ENCODE data around the gene TUBB. TPM values are rescaled to one million over a fixed set of nuclear protein-coding genes. Genes with fewer than 3 reads are reported as not detected.
A peak's percentile ranks its signal among the peaks of the same experiment; 100 is the strongest.

The TUBB gene
- polyA plus RNA-seq, 2 donors, result 142 to 313 TPM

DNA sequence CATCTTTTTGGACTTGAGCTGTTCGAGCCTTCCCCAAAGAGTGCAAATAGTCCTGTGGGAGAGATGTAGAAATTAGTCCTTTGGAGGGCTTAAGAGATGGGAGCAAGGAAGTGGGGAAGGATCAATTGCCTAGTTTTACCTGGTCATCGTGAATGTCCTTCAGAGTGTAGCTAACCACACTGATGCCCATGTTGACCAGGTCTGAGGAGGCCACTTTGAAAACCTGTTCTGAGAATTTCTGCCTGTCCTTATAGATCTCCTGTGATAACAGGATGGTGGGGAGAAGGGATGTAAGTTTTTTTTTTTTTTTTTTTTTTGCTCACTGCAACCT, 20.4 kb downstream of the TUBB start:
- Histone ChIP-seq H3K27ac (ENCODE audit: low read depth in 2 of 2, low read length in 1 of 2) (no peak overlapping the region), H3K27me3 (ENCODE audit: control insufficient read depth in 1 of 2, insufficient read depth in 2 of 2, low read length in 2 of 2) (no peaks in the 10 kb centered on the region), H3K4me1 (ENCODE audit: control insufficient read depth in 2 of 2, insufficient read depth in 2 of 2, low read length in 1 of 2) (peaks cover 2 to 20% of the 10 kb centered on the region in 2 donors), H3K4me3 (ENCODE audit: low read depth in 1 of 2, low read length in 2 of 2) (no peak overlapping the region), H3K36me3 (ENCODE audit: control insufficient read depth in 2 of 2, insufficient read depth in 2 of 2, low read length in 1 of 2) (peaks cover 5 to 23% of the 10 kb centered on the region in 2 donors), H3K9me3 (ENCODE audit: control insufficient read depth in 2 of 2, insufficient read depth in 1 of 2, low read depth in 1 of 2, low read length in 1 of 2) (no peaks in the 10 kb centered on the region)
- 86 to 92% methylated on average over 2 of the region's 2 CpGs for WGBS, 2 donors

- H3K4me1 ChIP-seq (ENCODE audit: control insufficient read depth in 2 of 2, insufficient read depth in 2 of 2, low read length in 1 of 2), result peaks cover 2 to 20% of the 10 kb centered on the region in 2 donors
These were observed 21.1 kb downstream of the TUBB start for GRCh38 chr6:30741063-30741779.

DNA sequence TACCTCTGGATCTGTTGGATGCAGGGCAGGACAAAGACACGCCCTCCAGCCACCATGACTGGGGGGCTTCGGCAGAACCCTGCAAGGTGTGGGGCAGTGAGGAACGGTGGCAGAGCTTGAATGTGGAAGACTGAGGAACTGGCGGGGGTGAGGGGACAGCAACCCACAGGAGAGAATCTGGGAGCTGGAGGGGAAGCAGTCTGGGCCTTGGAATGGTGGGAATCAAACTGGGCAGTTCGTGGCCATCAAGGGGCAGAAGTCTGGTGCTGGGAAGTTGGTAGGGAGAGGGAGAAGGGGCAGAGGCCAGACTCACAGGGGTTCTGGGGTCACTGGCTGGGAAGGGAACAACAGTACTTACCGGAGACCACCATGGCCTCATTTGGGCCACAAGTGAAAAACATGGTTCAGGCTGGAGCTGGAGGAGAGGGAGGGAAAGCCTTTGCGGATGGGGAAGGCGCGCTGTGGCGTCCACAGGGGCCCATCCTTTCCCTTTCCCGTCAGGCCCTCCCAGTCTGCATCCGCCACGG, 21.7 kb downstream of the TUBB start:
- peaks cover 2 to 19% of the 10 kb centered on the region in 2 donors for H3K4me1 ChIP-seq (ENCODE audit: control insufficient read depth in 2 of 2, insufficient read depth in 2 of 2, low read length in 1 of 2)
- 6 to 8% methylated on average over 12 to 13 of the region's 13 CpGs for WGBS, 2 donors
- peaks cover 5 to 19% of the 10 kb centered on the region in 2 donors for H3K36me3 ChIP-seq (ENCODE audit: control insufficient read depth in 2 of 2, insufficient read depth in 2 of 2, low read length in 1 of 2)

More at GRCh38 chr6:30741063-30741779, 21.1 kb downstream of the TUBB start:
- WGBS, 2 donors, result 69 to 71% methylated on average over 8 of the region's 8 CpGs
- H3K4me3 ChIP-seq (ENCODE audit: low read depth in 1 of 2, low read length in 2 of 2), result peak overlapping the region; percentile 67 to 94
- H3K9me3 ChIP-seq (ENCODE audit: control insufficient read depth in 2 of 2, insufficient read depth in 1 of 2, low read depth in 1 of 2, low read length in 1 of 2), result no peaks in the 10 kb centered on the region
- H3K36me3 ChIP-seq (ENCODE audit: control insufficient read depth in 2 of 2, insufficient read depth in 2 of 2, low read length in 1 of 2), result peaks cover 5 to 20% of the 10 kb centered on the region in 2 donors
- no peaks in the 10 kb centered on the region for H3K27me3 ChIP-seq (ENCODE audit: control insufficient read depth in 1 of 2, insufficient read depth in 2 of 2, low read length in 2 of 2)
- peak overlapping the region; percentile 84 to 96 for H3K27ac ChIP-seq (ENCODE audit: low read depth in 2 of 2, low read length in 1 of 2)

DNA sequence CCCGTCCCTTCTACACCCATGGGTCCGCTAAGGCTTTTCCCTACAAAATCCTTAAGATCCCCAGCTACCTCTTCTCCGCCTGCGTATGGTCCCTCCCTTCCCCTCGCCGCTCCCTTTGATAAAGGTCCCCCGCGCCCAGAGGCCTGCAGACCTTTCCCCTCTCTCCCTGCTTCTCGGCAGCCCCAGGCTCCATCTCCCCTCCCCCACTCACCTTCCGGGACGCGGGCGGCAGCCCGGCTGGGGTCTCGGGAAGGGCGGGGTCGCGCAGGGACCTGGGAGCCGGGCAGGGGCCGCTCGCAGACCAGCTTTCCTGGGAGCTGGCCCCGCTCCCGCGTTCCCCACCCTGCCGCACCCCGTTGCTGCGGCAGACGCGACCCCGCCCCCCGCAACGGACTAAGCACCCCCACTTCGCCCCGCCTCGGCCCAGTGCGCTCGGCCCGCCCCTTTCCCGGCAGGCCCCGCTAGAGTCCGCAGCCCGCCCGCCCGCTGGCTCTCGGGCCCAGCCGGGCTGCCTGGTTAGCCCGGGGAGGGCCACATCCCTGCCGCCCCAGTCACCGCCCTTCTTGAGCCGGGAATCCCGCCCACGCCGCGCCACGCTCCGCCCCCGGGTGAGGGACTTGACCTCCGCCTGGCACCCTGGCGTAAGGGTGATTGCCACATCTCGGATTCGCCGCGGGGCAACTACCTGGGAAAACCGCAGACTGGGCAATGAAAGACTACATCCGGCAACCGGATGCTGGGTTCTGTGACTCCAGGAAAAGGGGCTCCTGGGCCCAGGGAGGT, 22.4 kb downstream of the TUBB start, which contains the start of gene FLOT1:
Gene FLOT1, minus strand, starts transcription at position 372 of the 783 bp plus-strand sequence. CDS start 498 bp downstream, outside the sequence.
- H3K4me1 ChIP-seq (ENCODE audit: control insufficient read depth in 2 of 2, insufficient read depth in 2 of 2, low read length in 1 of 2), result peaks cover 2 to 16% of the 10 kb centered on the region in 2 donors
- WGBS, 2 donors, result 0 to 1% methylated on average over 42 to 66 of the region's 66 CpGs

More for the DNA sequence above, 21.7 kb downstream of the TUBB start:
- peak overlapping the region; percentile 84 to 96 for H3K27ac ChIP-seq (ENCODE audit: low read depth in 2 of 2, low read length in 1 of 2)
- H3K4me3 ChIP-seq (ENCODE audit: low read depth in 1 of 2, low read length in 2 of 2), result peak overlapping the region; percentile 67 to 94
- no peaks in the 10 kb centered on the region for H3K27me3 ChIP-seq (ENCODE audit: control insufficient read depth in 1 of 2, insufficient read depth in 2 of 2, low read length in 2 of 2)
- H3K9me3 ChIP-seq (ENCODE audit: control insufficient read depth in 2 of 2, insufficient read depth in 1 of 2, low read depth in 1 of 2, low read length in 1 of 2), result no peaks in the 10 kb centered on the region

GRCh38 chr6:30743099-30744053, 23.2 kb downstream of the TUBB start:
- Histone ChIP-seq H3K27me3 (ENCODE audit: control insufficient read depth in 1 of 2, insufficient read depth in 2 of 2, low read length in 2 of 2) (no peaks in the 10 kb centered on the region), H3K27ac (ENCODE audit: low read depth in 2 of 2, low read length in 1 of 2) (peak overlapping the region; percentile 84 to 96), H3K4me3 (ENCODE audit: low read depth in 1 of 2, low read length in 2 of 2) (peak overlapping the region; percentile 67 to 94), H3K9me3 (ENCODE audit: control insufficient read depth in 2 of 2, insufficient read depth in 1 of 2, low read depth in 1 of 2, low read length in 1 of 2) (no peaks in the 10 kb centered on the region), H3K4me1 (ENCODE audit: control insufficient read depth in 2 of 2, insufficient read depth in 2 of 2, low read length in 1 of 2) (peaks cover 2 to 14% of the 10 kb centered on the region in 2 donors), H3K36me3 (ENCODE audit: control insufficient read depth in 2 of 2, insufficient read depth in 2 of 2, low read length in 1 of 2) (peaks cover 5 to 16% of the 10 kb centered on the region in 2 donors)
- 2 to 4% methylated on average over 53 to 55 of the region's 55 CpGs for WGBS, 2 donors

More for the DNA sequence above, 22.4 kb downstream of the TUBB start, which contains the start of gene FLOT1:
- Histone ChIP-seq H3K9me3 (ENCODE audit: control insufficient read depth in 2 of 2, insufficient read depth in 1 of 2, low read depth in 1 of 2, low read length in 1 of 2) (no peaks in the 10 kb centered on the region), H3K4me3 (ENCODE audit: low read depth in 1 of 2, low read length in 2 of 2) (peak within 1 kb of the TSS; percentile 67 to 94), H3K36me3 (ENCODE audit: control insufficient read depth in 2 of 2, insufficient read depth in 2 of 2, low read length in 1 of 2) (peaks cover 5 to 16% of the 10 kb centered on the region in 2 donors), H3K27ac (ENCODE audit: low read depth in 2 of 2, low read length in 1 of 2) (peak within 1 kb of the TSS; percentile 84 to 96), H3K27me3 (ENCODE audit: control insufficient read depth in 1 of 2, insufficient read depth in 2 of 2, low read length in 2 of 2) (no peaks in the 10 kb centered on the region)

- WGBS, 2 donors, result 1% methylated on average over 52 to 54 of the region's 54 CpGs
- Histone ChIP-seq H3K27me3 (ENCODE audit: control insufficient read depth in 1 of 2, insufficient read depth in 2 of 2, low read length in 2 of 2) (no peaks in the 10 kb centered on the region), H3K36me3 (ENCODE audit: control insufficient read depth in 2 of 2, insufficient read depth in 2 of 2, low read length in 1 of 2) (peaks cover under 1 to 11% of the 10 kb centered on the region in 2 donors), H3K4me1 (ENCODE audit: control insufficient read depth in 2 of 2, insufficient read depth in 2 of 2, low read length in 1 of 2) (peaks cover 2 to 22% of the 10 kb centered on the region in 2 donors), H3K9me3 (ENCODE audit: control insufficient read depth in 2 of 2, insufficient read depth in 1 of 2, low read depth in 1 of 2, low read length in 1 of 2) (no peaks in the 10 kb centered on the region), H3K4me3 (ENCODE audit: low read depth in 1 of 2, low read length in 2 of 2) (peak within 1 kb of the TSS; percentile 67 to 94), H3K27ac (ENCODE audit: low read depth in 2 of 2, low read length in 1 of 2) (peak within 1 kb of the TSS; percentile 84 to 96)
These were observed 24.1 kb downstream of the TUBB start, which contains the start of gene IER3 for GRCh38 chr6:30744054-30744805. Gene IER3, minus strand, starts transcription at chr6:30744547. Its CDS starts 29 bp downstream, at chr6:30744518.

DNA sequence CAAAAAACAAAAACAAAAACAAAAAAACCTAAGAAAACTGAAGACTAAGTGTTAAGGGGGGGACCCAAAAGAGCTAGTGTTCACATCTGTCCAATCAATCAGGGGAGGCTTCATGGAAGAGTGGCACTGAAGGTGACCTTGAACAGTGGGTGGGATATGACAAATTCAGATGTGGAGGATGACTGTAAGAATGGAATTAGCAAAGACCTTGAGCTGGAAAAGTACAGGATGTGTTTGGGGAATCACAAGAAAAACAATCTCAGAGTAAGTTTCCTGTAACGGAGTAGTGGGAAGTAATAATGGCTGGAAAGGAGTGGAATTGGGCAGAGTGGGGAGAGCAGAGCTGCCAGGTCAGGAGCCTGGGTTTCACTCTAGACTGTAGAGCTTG, 27.1 kb downstream of the TUBB start:
- Histone ChIP-seq H3K36me3 (ENCODE audit: control insufficient read depth in 2 of 2, insufficient read depth in 2 of 2, low read length in 1 of 2) (no peaks in the 10 kb centered on the region), H3K27me3 (ENCODE audit: control insufficient read depth in 1 of 2, insufficient read depth in 2 of 2, low read length in 2 of 2) (no peaks in the 10 kb centered on the region), H3K4me1 (ENCODE audit: control insufficient read depth in 2 of 2, insufficient read depth in 2 of 2, low read length in 1 of 2) (peaks cover 0 to 12% of the 10 kb centered on the region in 2 donors), H3K9me3 (ENCODE audit: control insufficient read depth in 2 of 2, insufficient read depth in 1 of 2, low read depth in 1 of 2, low read length in 1 of 2) (no peaks in the 10 kb centered on the region), H3K27ac (ENCODE audit: low read depth in 2 of 2, low read length in 1 of 2) (peak overlapping the region; percentile 76 to 89), H3K4me3 (ENCODE audit: low read depth in 1 of 2, low read length in 2 of 2) (no peak overlapping the region)
- whole genome bisulfite sequencing, 2 donors, result 86 to 90% methylated on average over 1 of the region's 1 CpG

DNA sequence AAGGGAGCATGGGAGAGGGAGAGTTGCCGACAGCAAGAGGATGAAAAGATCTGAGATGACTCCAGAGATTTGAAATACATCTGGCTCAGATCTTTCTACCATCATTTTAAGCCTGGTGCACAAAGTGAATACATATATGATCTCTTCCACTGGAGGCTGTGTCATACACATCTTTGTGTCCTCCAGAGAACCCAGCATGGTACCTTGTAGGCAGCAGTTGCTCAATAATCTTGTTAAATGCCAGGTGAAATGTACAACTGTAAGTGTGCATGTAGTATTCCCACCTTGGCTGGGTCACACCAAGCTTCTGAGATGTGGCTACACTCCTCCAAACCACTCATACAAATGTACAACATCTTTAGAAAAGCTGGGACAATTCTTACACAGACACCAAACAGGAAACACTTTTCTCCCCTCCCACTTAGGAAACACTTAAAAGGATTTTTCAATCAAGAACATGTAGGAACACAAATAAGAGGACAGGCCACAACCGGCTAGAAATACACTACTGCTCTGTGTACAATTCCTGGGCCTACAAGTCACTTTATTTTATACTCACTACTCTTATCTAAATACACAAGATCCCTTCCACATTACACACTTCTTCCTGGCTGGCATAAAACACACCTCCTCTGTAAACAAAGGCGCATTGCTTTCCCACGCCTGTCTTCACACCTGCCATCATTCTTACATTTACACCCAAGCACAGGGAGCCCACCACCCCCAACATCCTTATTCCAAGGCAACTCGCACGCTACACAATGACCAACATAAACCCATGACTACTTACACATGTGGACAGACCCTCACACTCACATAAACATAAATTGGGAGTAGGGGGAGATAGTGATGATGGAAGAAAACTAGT, 28.0 kb downstream of the TUBB start:
- no peak overlapping the region for H3K4me3 ChIP-seq (ENCODE audit: low read depth in 1 of 2, low read length in 2 of 2)
- WGBS, 2 donors, result 52 to 55% methylated on average over 6 of the region's 6 CpGs
- H3K27ac ChIP-seq (ENCODE audit: low read depth in 2 of 2, low read length in 1 of 2), result peak overlapping the region; percentile 76 to 94
- no peaks in the 10 kb centered on the region for H3K27me3 ChIP-seq (ENCODE audit: control insufficient read depth in 1 of 2, insufficient read depth in 2 of 2, low read length in 2 of 2)
- no peaks in the 10 kb centered on the region for H3K9me3 ChIP-seq (ENCODE audit: control insufficient read depth in 2 of 2, insufficient read depth in 1 of 2, low read depth in 1 of 2, low read length in 1 of 2)
- peaks cover 0 to 14% of the 10 kb centered on the region in 2 donors for H3K4me1 ChIP-seq (ENCODE audit: control insufficient read depth in 2 of 2, insufficient read depth in 2 of 2, low read length in 1 of 2)
- H3K36me3 ChIP-seq (ENCODE audit: control insufficient read depth in 2 of 2, insufficient read depth in 2 of 2, low read length in 1 of 2), result no peaks in the 10 kb centered on the region
